IgD-negative memory B cell (primary cell): ENCODE data around the gene TPSG1. TPM values are rescaled to one million over a fixed set of nuclear protein-coding genes. Genes with fewer than 3 reads are reported as not detected.
"Not testable (repeated sequence)": the region's sequence is repeated elsewhere in the genome, so short reads cannot be mapped to it uniquely, and the experiment has no call there.

ENCODE experiments used
- H3K27ac Mint-ChIP-seq, 3 donors: one replicate each; pipeline ENCODE4 v1.8.0; 2020 to 2022; ENCODE audit warnings: mild to moderate bottlenecking in 3 of 3, mixed read lengths in 3 of 3, moderate library complexity in 1 of 3
- H3K27me3 Mint-ChIP-seq: one replicate; pipeline ENCODE4 v1.8.0; 2021; ENCODE audit warnings: mixed read lengths
- H3K36me3 Mint-ChIP-seq: one replicate; pipeline ENCODE4 v1.8.0; 2020; ENCODE audit warnings: mild to moderate bottlenecking, mixed read lengths
- H3K4me1 Mint-ChIP-seq, 3 donors: one replicate each; pipeline ENCODE4 v1.8.0; 2020 to 2022; ENCODE audit warnings: mixed read lengths in 3 of 3, mild to moderate bottlenecking in 1 of 3
- H3K4me3 Mint-ChIP-seq, 4 donors: one replicate each; pipeline ENCODE4 v1.8.0; 2020 to 2022; ENCODE audit warnings: mild to moderate bottlenecking in 4 of 4, mixed read lengths in 4 of 4, moderate library complexity in 3 of 4
- H3K9me3 Mint-ChIP-seq, 3 donors: one replicate each; pipeline ENCODE4 v1.8.0; 2020 to 2021; ENCODE audit warnings: mixed read lengths in 3 of 3, mild to moderate bottlenecking in 1 of 3
- polyA plus RNA-seq: library from polyadenylated mRNA; unstranded; fragments of 300-500 nt; fragmentation: Illumina TruSeq; gene quantifications from one replicate; pipeline ENCODE4 v1.2.3, GENCODE V29; 2021

The TPSG1 gene
- polyA plus RNA-seq, 1 donor from 2014 or later: not detected

DNA sequence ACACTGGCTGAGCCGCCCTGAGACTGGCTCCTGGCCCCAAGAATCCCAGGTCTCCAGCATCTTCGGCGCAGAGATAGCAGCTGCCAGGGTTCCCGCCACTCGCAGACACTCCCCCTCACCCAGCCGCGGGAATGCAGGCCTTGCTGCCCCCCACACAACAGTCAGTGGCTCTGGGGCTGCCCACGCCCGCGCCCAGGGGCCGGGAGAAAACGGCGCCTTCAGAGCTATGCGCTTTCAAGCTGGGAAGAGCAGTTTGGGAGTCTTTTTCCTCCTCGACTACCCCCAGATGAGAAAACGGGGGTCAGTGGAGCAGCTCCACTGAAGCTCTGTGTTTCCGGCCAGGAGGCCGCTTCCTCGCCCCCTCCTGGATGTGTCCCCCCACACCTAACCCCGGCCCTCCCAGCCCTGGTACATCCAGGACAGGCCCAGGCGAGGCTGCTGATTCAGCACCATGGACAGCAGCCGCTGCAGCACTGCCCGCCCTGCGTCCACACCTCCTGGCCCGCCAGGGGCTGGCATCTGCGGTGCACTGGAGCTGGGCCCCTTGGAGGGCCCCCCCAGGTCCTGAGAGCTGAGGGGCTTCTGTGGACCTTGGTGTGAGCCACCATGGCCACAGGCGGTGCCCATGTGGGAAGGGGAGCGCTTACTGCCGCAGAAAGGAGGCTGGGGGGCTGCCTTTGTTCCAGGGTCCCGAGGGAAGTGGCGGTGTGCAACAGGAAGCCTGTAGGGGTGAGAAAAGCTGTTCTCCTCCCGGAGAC lies 36.5 kb downstream of the TPSG1 start:
- H3K27ac Mint-ChIP-seq: peak overlapping the region in 1 of 3 donors; percentile 59
- H3K27me3 Mint-ChIP-seq: peaks cover 8% of the 10 kb centered on the region
- no peak overlapping the region for H3K4me3 Mint-ChIP-seq
- no peaks in the 10 kb centered on the region for H3K36me3 Mint-ChIP-seq
- H3K4me1 Mint-ChIP-seq: no peaks in the 10 kb centered on the region
- H3K9me3 Mint-ChIP-seq: no peaks in the 10 kb centered on the region

DNA sequence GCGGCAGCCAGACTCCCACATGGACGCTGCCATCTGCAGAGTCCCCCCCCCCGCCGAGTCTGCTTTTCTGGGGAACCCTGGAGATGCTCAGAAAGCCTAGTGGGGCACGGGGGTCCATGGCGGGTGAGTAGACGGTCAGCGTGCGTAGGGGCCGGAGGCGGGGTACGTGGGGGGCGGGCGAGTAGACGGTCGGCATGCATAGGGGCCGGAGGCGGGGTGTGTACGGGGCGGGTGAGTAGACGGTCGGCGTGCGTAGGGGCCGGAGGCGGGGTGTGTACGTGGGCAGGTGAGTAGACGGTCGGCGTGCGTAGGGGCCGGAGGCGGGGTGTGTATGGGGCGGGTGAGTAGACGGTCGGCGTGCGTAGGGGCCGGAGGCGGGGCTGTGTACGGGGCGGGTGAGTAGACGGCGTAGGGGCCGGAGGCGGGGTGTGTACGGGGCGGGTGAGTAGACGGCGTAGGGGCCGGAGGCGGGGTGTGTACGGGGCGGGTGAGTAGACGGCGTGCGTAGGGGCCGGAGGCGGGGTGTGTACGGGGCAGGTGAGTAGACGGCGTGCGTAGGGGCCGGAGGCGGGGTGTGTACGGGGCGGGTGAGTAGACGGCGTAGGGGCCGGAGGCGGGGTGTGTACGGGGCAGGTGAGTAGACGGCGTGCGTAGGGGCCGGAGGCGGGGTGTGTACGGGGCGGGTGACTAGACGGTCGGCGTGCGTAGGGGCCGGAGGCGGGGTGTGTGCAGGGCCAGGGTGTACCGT lies 39.4 kb downstream of the TPSG1 start:
- H3K9me3 Mint-ChIP-seq, H3K4me3 Mint-ChIP-seq, H3K27ac Mint-ChIP-seq, H3K27me3 Mint-ChIP-seq, H3K36me3 Mint-ChIP-seq, H3K4me1 Mint-ChIP-seq: not testable (repeated sequence)

DNA sequence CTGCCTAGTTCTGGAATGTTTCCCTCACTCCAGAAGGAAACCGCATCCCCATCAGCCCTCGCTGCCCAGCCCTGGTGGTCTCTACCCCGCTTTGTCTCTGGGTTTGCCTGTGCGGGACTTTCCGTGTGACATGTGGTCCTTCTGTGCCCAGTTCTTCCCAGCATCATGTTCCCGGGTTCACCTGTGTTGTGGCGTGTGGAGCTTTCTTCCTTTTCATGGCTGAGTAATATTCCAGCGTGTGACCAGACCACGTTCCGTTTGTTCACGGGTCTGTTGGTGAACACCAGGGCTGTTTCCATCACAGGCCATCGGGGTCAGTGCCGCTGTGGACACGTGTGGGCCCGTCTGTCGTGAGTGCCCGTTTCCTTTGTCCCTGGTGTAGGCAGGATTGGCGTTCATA lies 40.1 kb downstream of the TPSG1 start:
- Mint-ChIP-seq H3K27ac (no peak overlapping the region), H3K36me3 (no peaks in the 10 kb centered on the region), H3K9me3 (no peaks in the 10 kb centered on the region), H3K4me3 (no peak overlapping the region), H3K4me1 (no peaks in the 10 kb centered on the region), H3K27me3 (no peaks in the 10 kb centered on the region)

DNA sequence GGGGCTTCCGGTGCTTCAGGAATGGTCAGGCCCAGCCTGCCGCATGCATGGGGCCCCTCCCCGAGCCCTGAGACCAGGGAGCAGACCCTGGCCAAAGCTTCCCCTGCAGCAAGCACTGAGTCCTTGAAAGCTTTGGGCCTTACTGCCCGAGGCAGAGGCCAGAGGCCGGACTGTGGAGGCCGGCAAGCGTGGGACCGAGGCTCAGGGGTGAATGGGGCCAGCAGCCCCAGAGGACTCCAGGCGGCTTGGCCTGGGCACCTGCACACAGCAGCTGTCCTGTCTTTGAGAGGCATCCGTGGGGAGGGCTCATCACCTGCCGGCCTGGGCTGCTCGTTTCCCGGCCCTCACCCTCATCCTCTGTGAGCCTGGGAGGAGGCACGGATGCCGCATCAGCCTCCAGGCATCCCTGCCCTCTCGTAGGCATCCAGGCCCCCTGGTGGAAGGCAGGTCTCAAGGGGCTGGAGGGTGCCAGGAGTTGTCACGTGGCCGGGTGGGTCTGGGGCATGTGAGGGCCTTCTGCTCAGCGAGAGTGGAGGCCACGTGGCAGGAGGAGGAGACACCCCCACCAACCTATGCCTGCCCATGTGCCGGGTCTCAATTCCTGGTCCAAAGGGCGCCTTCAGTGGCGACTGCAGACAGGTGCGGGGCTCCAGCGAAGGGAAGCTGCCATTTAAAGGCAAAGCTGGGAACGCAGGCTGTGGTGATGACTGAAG lies 40.8 kb downstream of the TPSG1 start:
- H3K27me3 Mint-ChIP-seq: no peaks in the 10 kb centered on the region
- H3K36me3 Mint-ChIP-seq: no peaks in the 10 kb centered on the region
- no peaks in the 10 kb centered on the region for H3K9me3 Mint-ChIP-seq
- no peaks in the 10 kb centered on the region for H3K4me1 Mint-ChIP-seq
- no peak overlapping the region for H3K27ac Mint-ChIP-seq
- no peak overlapping the region for H3K4me3 Mint-ChIP-seq

DNA sequence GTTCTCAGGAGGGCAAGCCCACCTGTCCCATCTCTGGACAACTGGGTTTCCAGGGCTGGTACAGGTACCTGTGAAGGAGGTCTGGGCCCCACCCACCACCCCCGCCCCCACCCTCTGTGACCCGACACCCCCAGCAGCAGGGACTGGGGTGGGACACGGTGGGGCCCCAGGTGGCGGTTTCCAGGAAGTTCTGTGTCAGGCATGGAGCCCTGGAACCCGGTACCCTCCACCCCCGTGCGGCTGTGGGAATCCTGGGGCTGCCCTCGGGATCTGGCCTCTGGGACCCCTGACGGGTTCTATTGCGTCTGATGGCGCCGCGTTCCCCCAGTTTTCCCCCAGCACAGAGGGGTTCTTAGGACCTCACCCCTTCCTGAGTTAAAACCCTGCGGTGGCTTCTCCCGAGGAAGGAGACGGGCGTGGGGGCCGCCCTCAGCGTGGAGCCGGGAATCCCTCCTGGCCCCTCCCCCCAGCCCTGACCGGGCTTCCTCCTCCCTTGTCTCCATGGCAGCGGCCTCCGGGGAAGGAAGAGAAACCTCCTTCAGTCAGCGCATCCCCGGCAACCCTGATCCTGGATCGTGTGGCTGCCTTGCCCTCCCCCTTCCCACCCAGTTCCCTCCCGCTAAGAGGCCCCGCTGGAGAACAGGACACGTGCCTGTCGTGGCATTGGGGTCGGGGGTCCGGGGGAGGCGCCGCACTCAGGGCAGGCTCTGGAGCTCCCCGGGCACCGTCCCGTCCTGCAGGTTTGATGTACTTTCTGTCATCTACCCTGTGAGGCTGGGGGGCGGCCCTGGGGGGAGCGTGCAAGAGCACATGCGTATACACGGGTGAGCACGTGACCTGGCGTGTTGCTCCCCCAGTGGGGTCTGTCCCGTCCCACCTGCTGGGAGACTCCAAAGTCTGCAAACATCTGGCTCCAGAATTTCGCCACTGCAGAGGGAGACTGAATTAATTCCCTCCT lies 41.8 kb downstream of the TPSG1 start:
- Mint-ChIP-seq H3K36me3 (no peaks in the 10 kb centered on the region), H3K9me3 (no peaks in the 10 kb centered on the region), H3K4me1 (no peaks in the 10 kb centered on the region), H3K4me3 (no peak overlapping the region), H3K27me3 (no peaks in the 10 kb centered on the region), H3K27ac (no peak overlapping the region)

DNA sequence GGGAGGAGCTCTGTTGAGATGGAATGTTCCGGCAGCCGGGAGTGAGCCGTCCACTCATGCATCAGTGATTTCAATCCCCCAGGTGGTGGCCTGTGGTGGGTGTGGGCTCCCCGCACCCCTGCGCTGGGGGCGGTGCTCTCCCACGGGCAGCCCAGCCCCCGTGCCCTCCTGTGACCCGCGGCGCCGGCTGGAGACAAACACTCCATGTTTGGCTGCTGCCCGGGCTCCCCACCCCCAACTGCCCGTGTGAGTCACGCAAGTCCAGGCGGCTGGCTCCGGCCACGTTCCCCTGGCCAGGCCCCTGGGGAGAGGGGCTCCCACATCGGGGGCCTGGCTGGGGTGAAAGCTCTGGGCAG lies 42.8 kb downstream of the TPSG1 start:
- H3K9me3 Mint-ChIP-seq: no peaks in the 10 kb centered on the region
- H3K4me1 Mint-ChIP-seq: no peaks in the 10 kb centered on the region

DNA sequence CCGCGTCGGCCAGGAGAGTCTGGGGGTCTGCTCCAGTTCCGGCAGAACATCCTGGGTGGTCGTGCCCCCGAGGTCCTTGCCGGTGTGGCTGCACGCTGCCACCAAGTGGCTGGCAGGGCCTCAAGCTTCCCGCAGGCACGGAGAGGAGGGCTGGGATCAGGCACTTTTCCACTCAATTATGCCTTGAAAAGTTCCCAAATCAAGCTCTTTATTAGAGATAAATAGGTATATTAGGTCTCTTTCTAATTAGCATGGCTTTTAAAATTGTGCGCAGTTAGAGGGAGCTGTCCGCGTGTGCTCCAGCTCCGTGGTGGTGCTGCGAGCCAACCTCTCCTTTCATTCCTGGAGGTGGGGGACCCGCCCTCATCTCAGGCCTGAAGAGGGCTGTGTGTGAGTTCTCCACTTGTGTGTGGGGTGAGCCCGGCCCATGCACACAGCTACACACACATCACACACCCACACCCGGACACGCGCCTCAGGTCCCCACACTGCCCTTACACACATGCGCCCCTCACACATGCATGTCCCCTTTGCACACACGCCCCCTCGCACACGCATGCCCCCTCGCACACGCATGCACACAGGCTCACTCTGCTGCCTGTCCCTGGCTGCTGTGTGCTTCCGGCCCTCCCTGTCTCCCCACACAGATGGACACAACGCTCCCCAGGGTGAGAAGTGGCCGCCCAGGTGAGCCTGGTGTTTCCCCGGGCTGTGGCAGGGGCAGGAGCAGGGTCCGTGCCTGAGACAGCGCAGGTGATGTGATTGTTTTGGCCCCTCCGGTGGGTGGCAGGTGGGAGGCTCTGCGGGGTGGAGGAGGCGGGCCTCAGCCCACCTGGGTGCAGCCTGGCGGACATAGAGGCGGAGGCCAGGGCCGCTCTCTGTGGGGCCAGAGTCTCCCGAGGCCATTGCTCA lies 43.4 kb downstream of the TPSG1 start:
- no peaks in the 10 kb centered on the region for H3K4me1 Mint-ChIP-seq
- H3K4me3 Mint-ChIP-seq: no peak overlapping the region
- no peaks in the 10 kb centered on the region for H3K9me3 Mint-ChIP-seq
- no peaks in the 10 kb centered on the region for H3K36me3 Mint-ChIP-seq
- H3K27me3 Mint-ChIP-seq: no peaks in the 10 kb centered on the region
- H3K27ac Mint-ChIP-seq: no peak overlapping the region

More for the DNA sequence above, 42.8 kb downstream of the TPSG1 start:
- H3K4me3 Mint-ChIP-seq: no peak overlapping the region
- no peaks in the 10 kb centered on the region for H3K27me3 Mint-ChIP-seq
- no peaks in the 10 kb centered on the region for H3K36me3 Mint-ChIP-seq
- H3K27ac Mint-ChIP-seq: no peak overlapping the region

DNA sequence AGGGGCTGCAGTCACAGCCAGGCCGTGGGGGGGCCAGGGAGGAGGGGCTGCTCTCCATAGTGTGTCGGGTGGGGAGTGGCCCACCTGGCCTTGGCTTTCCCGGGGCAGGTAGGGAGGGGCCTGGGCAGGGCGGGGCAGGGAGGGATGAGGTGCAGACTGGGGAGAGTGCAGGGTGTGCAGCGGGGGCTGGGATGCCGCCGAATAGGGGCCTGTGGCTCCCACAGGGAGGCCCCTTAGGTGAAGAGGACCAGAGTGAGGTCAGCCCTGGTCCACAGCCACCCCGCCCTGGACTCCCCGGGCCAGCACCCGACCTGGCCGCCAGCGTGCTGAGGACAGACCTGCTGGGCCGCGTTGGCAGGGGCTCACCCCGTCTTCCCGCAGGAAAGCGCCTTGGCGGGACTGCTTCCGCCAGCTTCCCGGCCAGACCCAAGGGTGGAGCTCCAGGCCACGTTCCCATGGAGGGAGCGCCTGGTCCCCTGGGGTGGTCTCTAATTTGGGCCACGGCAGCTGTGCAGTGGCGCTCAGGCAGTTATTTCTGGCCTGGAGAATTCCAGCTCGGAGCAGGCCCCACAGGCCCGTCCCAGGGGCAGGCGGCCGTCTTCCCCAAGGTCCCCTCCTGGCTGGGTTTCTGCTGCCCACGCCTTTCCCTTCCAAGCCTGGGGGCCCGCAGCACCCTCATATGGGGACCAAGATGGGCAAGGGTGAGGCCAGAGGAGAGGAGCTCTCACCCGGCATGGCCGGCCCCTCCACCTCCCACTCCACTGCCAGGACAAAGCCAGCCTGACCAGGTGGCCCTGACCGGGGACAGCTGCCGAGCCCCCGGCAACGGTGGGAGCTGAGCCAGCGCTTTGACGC lies 44.3 kb downstream of the TPSG1 start:
- no peaks in the 10 kb centered on the region for H3K4me1 Mint-ChIP-seq
- no peaks in the 10 kb centered on the region for H3K36me3 Mint-ChIP-seq
- no peaks in the 10 kb centered on the region for H3K27me3 Mint-ChIP-seq
- H3K27ac Mint-ChIP-seq: no peak overlapping the region
- no peak overlapping the region for H3K4me3 Mint-ChIP-seq
- H3K9me3 Mint-ChIP-seq: no peaks in the 10 kb centered on the region

DNA sequence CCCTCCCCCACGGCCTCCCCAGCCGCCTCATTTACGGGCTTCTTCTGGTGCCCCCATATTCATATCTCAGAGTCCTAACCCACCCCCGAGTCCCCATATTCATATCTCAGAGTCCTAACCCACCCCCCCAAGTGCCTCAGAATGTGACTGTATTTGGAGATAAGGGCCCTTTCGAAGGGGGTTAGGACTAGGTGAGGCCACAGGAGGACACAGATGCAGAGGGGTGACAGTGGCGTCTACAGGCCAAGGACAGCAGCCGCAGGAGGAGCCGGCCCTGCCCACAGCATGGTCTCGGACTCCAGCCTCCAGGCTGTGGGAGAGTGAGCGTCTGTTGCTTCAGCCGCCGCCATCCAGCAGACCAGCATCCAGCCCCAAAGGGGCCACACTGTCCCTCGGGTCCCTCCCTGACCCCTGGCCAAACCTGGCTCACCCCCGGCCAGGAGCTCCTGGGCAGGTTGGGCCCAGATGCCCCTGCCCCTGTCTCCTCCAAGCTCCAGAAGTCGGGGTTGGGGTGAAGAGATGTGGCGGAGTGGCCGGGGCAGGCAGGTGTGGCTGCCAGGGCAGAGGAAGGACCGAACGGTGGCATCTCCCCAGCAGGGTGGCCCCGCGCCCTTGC lies 46.7 kb downstream of the TPSG1 start:
- Mint-ChIP-seq H3K9me3 (no peaks in the 10 kb centered on the region), H3K27ac (no peak overlapping the region), H3K4me3 (no peak overlapping the region), H3K36me3 (no peaks in the 10 kb centered on the region), H3K27me3 (no peaks in the 10 kb centered on the region), H3K4me1 (no peaks in the 10 kb centered on the region)

DNA sequence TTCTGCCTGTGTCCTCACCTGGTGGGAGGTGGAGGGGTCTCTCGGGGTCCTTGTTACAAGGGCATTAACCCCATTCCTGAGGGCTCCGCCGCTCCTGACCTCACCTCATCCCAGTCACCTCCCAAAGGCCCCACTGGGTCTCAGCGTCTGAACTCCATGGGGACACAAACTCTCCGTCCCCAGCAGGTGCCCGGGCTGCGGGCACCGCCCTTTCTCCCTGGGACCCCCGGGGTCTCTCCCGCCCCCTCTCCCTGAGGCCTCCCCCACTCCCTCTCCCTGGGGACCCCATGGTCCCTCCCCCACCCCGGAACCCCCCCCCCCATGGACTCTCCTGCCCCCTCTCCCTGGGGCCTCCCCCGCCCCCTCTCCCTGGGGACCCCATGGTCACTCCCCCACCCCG lies 47.3 kb downstream of the TPSG1 start:
- H3K9me3 Mint-ChIP-seq: no peaks in the 10 kb centered on the region
- H3K4me3 Mint-ChIP-seq: no peak overlapping the region
- H3K27me3 Mint-ChIP-seq: peaks cover 2% of the 10 kb centered on the region
- H3K36me3 Mint-ChIP-seq: no peaks in the 10 kb centered on the region
- H3K4me1 Mint-ChIP-seq: no peaks in the 10 kb centered on the region
- H3K27ac Mint-ChIP-seq: no peak overlapping the region

DNA sequence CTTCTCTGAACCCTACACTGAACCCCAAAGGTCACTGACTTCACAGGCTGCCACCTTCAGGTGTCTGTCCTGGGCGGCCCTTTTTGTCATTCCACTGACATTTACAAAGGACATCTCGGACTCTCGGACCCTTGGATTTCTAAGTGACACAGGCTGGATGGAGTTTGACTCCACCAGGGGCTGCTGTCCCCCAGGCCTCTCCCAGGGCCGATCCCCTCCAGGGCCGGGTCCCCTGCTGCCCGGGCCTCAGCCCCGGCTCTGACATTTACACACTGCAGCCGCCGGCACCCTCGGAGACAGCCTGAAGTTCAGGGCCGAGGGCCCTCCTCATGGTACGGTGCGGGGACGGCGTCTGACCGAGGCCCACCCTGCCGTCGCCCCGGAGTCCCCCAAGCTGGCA lies 48.0 kb downstream of the TPSG1 start:
- H3K9me3 Mint-ChIP-seq: no peaks in the 10 kb centered on the region
- H3K4me3 Mint-ChIP-seq: no peak overlapping the region
- H3K27me3 Mint-ChIP-seq: peaks cover 2% of the 10 kb centered on the region
- no peaks in the 10 kb centered on the region for H3K36me3 Mint-ChIP-seq
- H3K27ac Mint-ChIP-seq: no peak overlapping the region
- no peaks in the 10 kb centered on the region for H3K4me1 Mint-ChIP-seq

DNA sequence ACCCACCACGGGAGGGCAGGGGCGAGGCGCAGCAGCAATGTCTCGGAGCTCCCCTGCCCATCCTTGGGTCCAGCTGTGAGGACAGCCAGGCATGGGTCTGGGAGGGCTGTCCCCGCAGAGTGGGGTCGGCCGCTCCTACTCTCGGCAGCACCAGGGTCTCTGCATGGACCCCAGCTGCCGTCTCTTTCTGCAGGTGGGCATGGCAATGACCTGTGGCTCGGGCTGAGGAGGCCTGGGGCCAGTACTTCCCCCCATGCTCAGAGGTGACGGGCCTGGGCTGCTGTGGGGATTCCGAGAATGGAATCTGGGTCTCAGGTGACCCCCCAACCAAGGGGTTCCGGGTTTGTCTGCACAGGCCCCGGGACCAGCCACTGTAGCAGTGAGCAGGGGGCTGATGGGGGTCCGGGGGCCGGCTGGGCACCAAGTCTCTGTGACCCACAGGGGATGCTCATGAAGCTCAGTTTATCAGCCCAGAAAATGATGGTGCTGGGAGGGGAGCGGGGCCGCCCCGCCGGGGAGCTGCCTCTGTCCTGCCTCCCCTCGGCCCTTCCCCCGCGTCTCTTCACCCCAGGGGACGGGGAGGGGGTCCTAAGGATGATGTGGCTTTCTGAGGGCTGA lies 48.7 kb downstream of the TPSG1 start:
- Mint-ChIP-seq H3K36me3 (no peaks in the 10 kb centered on the region), H3K9me3 (no peaks in the 10 kb centered on the region), H3K4me1 (no peaks in the 10 kb centered on the region), H3K27ac (no peak overlapping the region), H3K4me3 (no peak overlapping the region), H3K27me3 (peaks cover 2% of the 10 kb centered on the region)
